Measurements from ENCODE around the gene MLNR.

Gene MLNR

GRCh38 chr13:49226613-49227012, 6.5 kb downstream of the MLNR start:
- no peak for DNase-seq (ENCODE audit: low read depth)

GRCh38 chr13:49234741-49235140, 14.6 kb downstream of the MLNR start:
- DNase-seq (ENCODE audit: low read depth): no peak

GRCh38 chr13:49235856-49236431, 15.8 kb downstream of the MLNR start:
- DNase-seq (ENCODE audit: low read depth): no peak

- DNase-seq (ENCODE audit: low read depth): no peak
Measured at GRCh38 chr13:49238621-49239020, 18.5 kb downstream of the MLNR start.

- no peak for DNase-seq (ENCODE audit: low read depth)
Measured at GRCh38 chr13:49240017-49240416, 19.9 kb downstream of the MLNR start.

- no peak for DNase-seq (ENCODE audit: low read depth)
Measured at GRCh38 chr13:49241296-49241695, 21.2 kb downstream of the MLNR start.

- no peak for DNase-seq (ENCODE audit: low read depth)
Measured at GRCh38 chr13:49245101-49245500, 25.0 kb downstream of the MLNR start.

- no peak for DNase-seq (ENCODE audit: low read depth)
Measured at GRCh38 chr13:49246850-49247642, 26.9 kb downstream of the MLNR start.

- DNase-seq (ENCODE audit: low read depth): peak; percentile 76
Measured at GRCh38 chr13:49247643-49248621, 27.8 kb downstream of the MLNR start, which contains the start of gene CDADC1. Gene CDADC1, plus strand, starts transcription at chr13:49247925. Its CDS starts 113 bp downstream, at chr13:49248038.

- DNase-seq (ENCODE audit: low read depth): no peak
Measured at GRCh38 chr13:49248622-49249002, 28.5 kb downstream of the MLNR start.

- no peak for DNase-seq (ENCODE audit: low read depth)
Measured at GRCh38 chr13:49251326-49251725, 31.2 kb downstream of the MLNR start.

- no peak for DNase-seq (ENCODE audit: low read depth)
Measured at GRCh38 chr13:49253310-49253709, 33.2 kb downstream of the MLNR start.

- no peak for DNase-seq (ENCODE audit: low read depth)
Measured at GRCh38 chr13:49254007-49254406, 33.9 kb downstream of the MLNR start.

- DNase-seq (ENCODE audit: low read depth): no peak
Measured at GRCh38 chr13:49256841-49257240, 36.7 kb downstream of the MLNR start.

- no peak for DNase-seq (ENCODE audit: low read depth)
Measured at GRCh38 chr13:49258089-49258796, 38.1 kb downstream of the MLNR start.

GRCh38 chr13:49259586-49259985, 39.4 kb downstream of the MLNR start:
- no peak for DNase-seq (ENCODE audit: low read depth)

GRCh38 chr13:49262634-49263033, 42.5 kb downstream of the MLNR start:
- no peak for DNase-seq (ENCODE audit: low read depth)

- DNase-seq (ENCODE audit: low read depth): no peak
Measured at GRCh38 chr13:49265822-49266221, 45.7 kb downstream of the MLNR start.

- no peak for DNase-seq (ENCODE audit: low read depth)
Measured at GRCh38 chr13:49271264-49271663, 51.1 kb downstream of the MLNR start.
